Mesenchymal stem cell (in vitro differentiated cells and primary cell): ENCODE measurements around the gene WSB2.

ENCODE experiments used
- DNase-seq: peaks from one replicate; pipeline ENCODE4 v3.0.0-alpha.2; 2013
- H2AFZ ChIP-seq: one replicate; pipeline ENCODE4 v1.6.1; 2013; ENCODE audit warnings: low read depth, mild to moderate bottlenecking, control low read depth, inconsistent platforms, low read length, moderate library complexity
- H2AK5ac ChIP-seq: 2 replicates; pipeline ENCODE4 v1.6.1; 2013; ENCODE audit warnings: low read length, moderate library complexity, mild to moderate bottlenecking, inconsistent platforms; ENCODE audit not compliant: severe bottlenecking
- H2BK120ac ChIP-seq: one replicate; pipeline ENCODE4 v1.6.1; 2013; ENCODE audit warnings: low read depth, mild to moderate bottlenecking, inconsistent platforms, low read length, moderate library complexity
- H2BK12ac ChIP-seq, 2 experiments: one replicate each; pipeline ENCODE4 v1.6.1; 2013; ENCODE audit warnings: inconsistent platforms in 2 of 2, low read length in 2 of 2, mild to moderate bottlenecking in 2 of 2, moderate library complexity in 2 of 2, control low read depth in 1 of 2
- H2BK15ac ChIP-seq: one replicate; pipeline ENCODE4 v1.6.1; 2013; ENCODE audit warnings: mild to moderate bottlenecking, low read depth, inconsistent platforms; ENCODE audit not compliant: poor library complexity, severe bottlenecking
- H2BK5ac ChIP-seq: 2 replicates; pipeline ENCODE4 v1.6.1; 2013; ENCODE audit warnings: low read depth, mild to moderate bottlenecking, low read length, control low read depth, inconsistent platforms; ENCODE audit not compliant: poor library complexity, severe bottlenecking
- H3K14ac ChIP-seq, 2 experiments: one replicate each; pipeline ENCODE4 v1.6.1; 2013; ENCODE audit warnings: inconsistent platforms in 2 of 2, low read length in 2 of 2, control low read depth in 1 of 2, mild to moderate bottlenecking in 1 of 2, moderate library complexity in 1 of 2
- H3K18ac ChIP-seq, 2 experiments: one replicate each; pipeline ENCODE4 v1.6.1; 2013; ENCODE audit warnings: inconsistent platforms in 2 of 2, low read length in 2 of 2, control low read depth in 1 of 2, low read depth in 1 of 2, mild to moderate bottlenecking in 1 of 2
- H3K23ac ChIP-seq, 2 experiments: one replicate each; pipeline ENCODE4 v1.6.1; 2013; ENCODE audit warnings: inconsistent platforms in 2 of 2, low read length in 2 of 2, mild to moderate bottlenecking in 2 of 2, moderate library complexity in 2 of 2, control low read depth in 1 of 2
- H3K27ac ChIP-seq: 2 replicates; pipeline ENCODE4 v1.5.1; 2013; ENCODE audit warnings: mild to moderate bottlenecking, moderate library complexity, low read length, control low read depth, inconsistent platforms; ENCODE audit not compliant: poor library complexity, severe bottlenecking
- H3K27me3 ChIP-seq, 2 experiments: 2 replicates each; pipeline versions ENCODE4 v1.6.1 to v1.7.0; 2013; ENCODE audit warnings: low read length in 2 of 2, mild to moderate bottlenecking in 2 of 2, moderate library complexity in 2 of 2, control low read depth in 1 of 2, inconsistent platforms in 1 of 2; ENCODE audit not compliant: control insufficient read depth in 1 of 2, insufficient read depth in 1 of 2
- H3K36me3 ChIP-seq, 2 experiments: 2 replicates each; pipeline versions ENCODE4 v1.6.1 to v1.7.0; 2013; ENCODE audit warnings: low read length in 2 of 2, control low read depth in 1 of 2, inconsistent platforms in 1 of 2, low read depth in 1 of 2, mild to moderate bottlenecking in 1 of 2; ENCODE audit not compliant: insufficient read depth in 2 of 2, control insufficient read depth in 1 of 2
- H3K4ac ChIP-seq, 2 experiments: one replicate each; pipeline ENCODE4 v1.6.1; 2013; ENCODE audit warnings: inconsistent platforms in 2 of 2, low read length in 2 of 2, mild to moderate bottlenecking in 2 of 2, moderate library complexity in 2 of 2, control low read depth in 1 of 2, low read depth in 1 of 2
- H3K4me1 ChIP-seq: 2 replicates; pipeline ENCODE4 v1.6.1; 2013; ENCODE audit warnings: low read depth, low read length, control low read depth; ENCODE audit not compliant: control insufficient read depth, insufficient read depth
- H3K4me2 ChIP-seq: 2 replicates; pipeline ENCODE4 v1.6.1; 2013; ENCODE audit warnings: low read length, mild to moderate bottlenecking, inconsistent platforms; ENCODE audit not compliant: poor library complexity, severe bottlenecking
- H3K4me3 ChIP-seq, 2 experiments: 2 replicates each; pipeline versions ENCODE4 v1.5.1 to v1.7.0; 2013; ENCODE audit warnings: low read length in 2 of 2, mild to moderate bottlenecking in 2 of 2, control low read depth in 1 of 2, low read depth in 1 of 2; ENCODE audit not compliant: insufficient read depth in 1 of 2
- H3K79me1 ChIP-seq: replicated peaks from 2 replicates; pipeline ENCODE4 v1.6.1; 2013; ENCODE audit warnings: mild to moderate bottlenecking, control low read depth, low read length, inconsistent platforms; ENCODE audit not compliant: poor library complexity, severe bottlenecking
- H3K9ac ChIP-seq: 2 replicates; pipeline ENCODE4 v1.7.0; 2013; ENCODE audit warnings: mild to moderate bottlenecking, low read length, moderate library complexity
- H3K9me3 ChIP-seq: 2 replicates; pipeline ENCODE4 v1.7.0; 2013; ENCODE audit warnings: mild to moderate bottlenecking, low read length; ENCODE audit not compliant: control insufficient read depth
- H4K8ac ChIP-seq: one replicate; pipeline ENCODE4 v1.6.1; 2013; ENCODE audit warnings: inconsistent platforms, mild to moderate bottlenecking, low read length, moderate library complexity
- H4K91ac ChIP-seq: one replicate; pipeline ENCODE4 v1.6.1; 2013; ENCODE audit warnings: mild to moderate bottlenecking, low read length, inconsistent platforms
- WGBS: methylation state at CpG from one replicate; pipeline ENCODE4 v1.1.7; 2013; ENCODE audit warnings: mixed read lengths; 5-methylcytosine and 5-hydroxymethylcytosine counted together

Gene WSB2

GRCh38 chr12:118029166-118029565, 31.8 kb downstream of the WSB2 start:
- Histone ChIP-seq H2BK5ac (no peak overlapping the region), H2AFZ (no peak overlapping the region), H3K23ac (no peak overlapping the region), H2BK120ac (no peak overlapping the region), H4K8ac (peak overlapping the region; percentile 9), H3K4me1 (no peaks in the 10 kb centered on the region), H3K14ac (no peak overlapping the region), H3K27ac (no peak overlapping the region), H3K4me2 (no peak overlapping the region), H2BK12ac (no peak overlapping the region), H3K79me1 (peaks cover 16% of the 10 kb centered on the region), H3K27me3 (no peaks in the 10 kb centered on the region), H3K18ac (no peak overlapping the region), H3K4me3 (no peak overlapping the region), H3K9me3 (no peaks in the 10 kb centered on the region), H4K91ac (no peak overlapping the region), H2BK15ac (no peak overlapping the region), H3K4ac (no peak overlapping the region), H3K9ac (no peak overlapping the region), H2AK5ac (no peak overlapping the region), H3K36me3 (peaks cover 44 to 85% of the 10 kb centered on the region in 2 experiments)
- DNase-seq: no peak
- WGBS: 97% methylated on average over 3 of the region's 5 CpGs

- Histone ChIP-seq H3K27me3 (no peaks in the 10 kb centered on the region), H3K18ac (no peak overlapping the region), H3K23ac (no peak overlapping the region), H3K4me1 (no peaks in the 10 kb centered on the region), H3K4me3 (no peak overlapping the region), H2BK15ac (no peak overlapping the region), H3K36me3 (peaks cover 34 to 67% of the 10 kb centered on the region in 2 experiments), H3K4ac (no peak overlapping the region), H3K14ac (no peak overlapping the region), H3K27ac (no peak overlapping the region), H2AK5ac (no peak overlapping the region), H2BK5ac (no peak overlapping the region), H3K79me1 (peaks cover 8% of the 10 kb centered on the region), H4K8ac (no peak overlapping the region), H2BK12ac (no peak overlapping the region), H3K4me2 (no peak overlapping the region), H3K9ac (no peak overlapping the region), H2BK120ac (no peak overlapping the region), H3K9me3 (no peaks in the 10 kb centered on the region), H2AFZ (no peak overlapping the region), H4K91ac (no peak overlapping the region)
- 88% methylated on average over 4 of the region's 4 CpGs for WGBS
- DNase-seq: no peak
Observed at GRCh38 chr12:118025168-118025567, 35.8 kb downstream of the WSB2 start.

- whole genome bisulfite sequencing: 92% methylated on average over 6 of the region's 9 CpGs
Observed at GRCh38 chr12:118023301-118023860, 37.6 kb downstream of the WSB2 start.

GRCh38 chr12:118022728-118023109, 38.3 kb downstream of the WSB2 start:
- H2BK5ac ChIP-seq: no peak overlapping the region
- WGBS: 93% methylated on average over 2 of the region's 3 CpGs

More at GRCh38 chr12:118023301-118023860, 37.6 kb downstream of the WSB2 start:
- Histone ChIP-seq H3K23ac (no peak overlapping the region), H2BK12ac (no peak overlapping the region), H3K4me3 (no peak overlapping the region), H3K36me3 (peaks cover 31 to 62% of the 10 kb centered on the region in 2 experiments), H3K14ac (no peak overlapping the region), H3K4ac (no peak overlapping the region), H3K4me2 (no peak overlapping the region), H2BK120ac (no peak overlapping the region), H3K9me3 (no peaks in the 10 kb centered on the region), H4K8ac (no peak overlapping the region), H2AK5ac (no peak overlapping the region), H3K4me1 (no peaks in the 10 kb centered on the region), H3K9ac (no peak overlapping the region), H2BK15ac (no peak overlapping the region), H3K79me1 (peaks cover 11% of the 10 kb centered on the region), H2BK5ac (no peak overlapping the region), H3K27me3 (no peaks in the 10 kb centered on the region), H4K91ac (no peak overlapping the region), H3K27ac (no peak overlapping the region), H3K18ac (no peak overlapping the region), H2AFZ (no peak overlapping the region)
- DNase-seq: no peak

More at GRCh38 chr12:118022728-118023109, 38.3 kb downstream of the WSB2 start:
- Histone ChIP-seq H3K23ac (no peak overlapping the region), H3K9ac (no peak overlapping the region), H3K4ac (no peak overlapping the region), H2AK5ac (no peak overlapping the region), H3K79me1 (peaks cover 16% of the 10 kb centered on the region), H2BK120ac (no peak overlapping the region), H3K4me1 (no peaks in the 10 kb centered on the region), H4K8ac (no peak overlapping the region), H3K4me2 (no peak overlapping the region), H2BK15ac (no peak overlapping the region), H3K36me3 (peaks cover 31 to 59% of the 10 kb centered on the region in 2 experiments), H3K9me3 (no peaks in the 10 kb centered on the region), H3K18ac (no peak overlapping the region), H2BK12ac (no peak overlapping the region), H3K14ac (no peak overlapping the region), H3K27me3 (no peaks in the 10 kb centered on the region), H2AFZ (no peak overlapping the region), H4K91ac (no peak overlapping the region), H3K27ac (no peak overlapping the region), H3K4me3 (no peak overlapping the region)
- no peak for DNase-seq
